K562 (cell line): ENCODE results near the gene TTC16. TPM values are rescaled to one million over a fixed set of nuclear protein-coding genes. Genes with fewer than 3 reads are reported as not detected.

Source experiments
- ATAC-seq: fragments of 200-7000 bp; cut with Tn5 transposase; 3 replicates; pipeline ENCODE4 v1.9.1; 2020; ENCODE audit warnings: moderate library complexity
- BruUV-seq: library from RNA; stranded (reverse); fragments of 400-500 nt; replicated peaks from 2 replicates; lab custom pipeline; 2021; lab: Mats Ljungman, UMichigan
- CTCF ChIA-PET: fragments of 300-600 bp; formaldehyde crosslinking; extraction: SDS; loops from one replicate; lab custom pipeline; 2021; ENCODE audit warnings: low intra/inter-chr PET ratio; lab: Yijun Ruan, JAX
- POLR2A ChIA-PET: fragments of 300-600, 350-650 bp; sonication (Branson Sonifier 250); formaldehyde crosslinking; extraction: SDS; loops from one replicate; lab custom pipeline; 2021; ENCODE audit warnings: antibody characterized with exemption, inconsistent platforms; lab: Yijun Ruan, JAX
- DNase-seq, 4 experiments: peaks; one replicate each; pipeline versions ENCODE4 v3.0.0 to v3.0.0-alpha.2; 2011 to 2018; ENCODE audit warnings: low spot score in 3 of 4, mixed read lengths in 3 of 4; ENCODE audit errors: extremely low read depth in 1 of 4
- FAIRE-seq: peaks from 2 replicates; lab custom pipeline; 2011; peaks lifted over from hg19 to GRCh38; lab: Jason Lieb, UNC
- H2AFZ ChIP-seq: 2 replicates; pipeline ENCODE4 v1.6.0; 2011; ENCODE audit warnings: low read depth, low read length, control low read depth, inconsistent platforms
- H3K27ac ChIP-seq: fragments of 200-600 bp; 3 replicates; pipeline ENCODE4 v1.8.0; 2011; ENCODE audit warnings: low read depth, mild to moderate bottlenecking, control low read depth, inconsistent platforms, low read length, moderate library complexity, mixed read lengths; ENCODE audit errors: extremely low read depth
- H3K27me3 ChIP-seq, 2 experiments: fragments of 300-600 bp in 1 of 2; 2 replicates in 1 of 2; 3 replicates in 1 of 2; pipeline versions ENCODE4 v1.6.0 to v1.8.0; 2011; ENCODE audit warnings: inconsistent platforms in 2 of 2, low read length in 2 of 2, mild to moderate bottlenecking in 1 of 2, mixed read lengths in 1 of 2, moderate library complexity in 1 of 2; ENCODE audit not compliant: control insufficient read depth in 2 of 2, insufficient read depth in 2 of 2
- H3K36me3 ChIP-seq: fragments of 300-600 bp; 3 replicates; pipeline ENCODE4 v1.8.0; 2011; ENCODE audit warnings: mild to moderate bottlenecking, low read length, inconsistent platforms; ENCODE audit not compliant: control insufficient read depth, insufficient read depth
- H3K4me1 ChIP-seq, 2 experiments: fragments of 200-600 bp in 1 of 2; replicated peaks in 1 of 2; 2 replicates in 1 of 2; 3 replicates in 1 of 2; pipeline versions ENCODE4 v1.5.1 to v1.8.0; 2011; ENCODE audit warnings: inconsistent platforms in 2 of 2, low read length in 2 of 2, mild to moderate bottlenecking in 1 of 2, mixed read lengths in 1 of 2, moderate library complexity in 1 of 2; ENCODE audit not compliant: control insufficient read depth in 2 of 2, insufficient read depth in 2 of 2
- H3K4me2 ChIP-seq: 2 replicates; pipeline ENCODE4 v1.6.1; 2011; ENCODE audit warnings: low read length, control low read depth, inconsistent platforms, mixed read lengths; ENCODE audit not compliant: insufficient read depth
- H3K4me3 ChIP-seq: fragments of 200-600 bp; sonication (generic), shearing (Covaris generic); 2 replicates; pipeline ENCODE4 v1.5.1; 2016; ENCODE audit warnings: control low read depth, inconsistent platforms
- H3K79me2 ChIP-seq: fragments of 200-600 bp; 3 replicates; pipeline ENCODE4 v1.8.0; 2011; ENCODE audit warnings: low read length, inconsistent platforms; ENCODE audit not compliant: control insufficient read depth, insufficient read depth
- H3K9ac ChIP-seq, 2 experiments: 2 replicates each; pipeline versions ENCODE4 v1.6.0 to v1.6.1; 2011; ENCODE audit warnings: low read depth in 2 of 2, low read length in 2 of 2, control low read depth in 1 of 2, inconsistent platforms in 1 of 2, mild to moderate bottlenecking in 1 of 2, mixed read lengths in 1 of 2; ENCODE audit not compliant: insufficient read depth in 1 of 2
- H3K9me1 ChIP-seq: one replicate; pipeline ENCODE4 v1.6.0; 2011; ENCODE audit warnings: inconsistent platforms, mild to moderate bottlenecking, low read length, moderate library complexity; ENCODE audit not compliant: control insufficient read depth, insufficient read depth
- H3K9me3 ChIP-seq: replicated peaks from 2 replicates; pipeline ENCODE4 v1.5.1; 2011; ENCODE audit warnings: low read depth, low read length, inconsistent platforms; ENCODE audit not compliant: control insufficient read depth, insufficient read depth
- H4K20me1 ChIP-seq: replicated peaks from 2 replicates; pipeline ENCODE4 v1.6.1; 2011; ENCODE audit warnings: low read length, inconsistent platforms, mixed read lengths; ENCODE audit not compliant: control insufficient read depth, insufficient read depth
- CBX1 ChIP-seq: sonication (generic); IDR thresholded peaks from 2 replicates; pipeline ENCODE4 v1.6.1; 2016; ENCODE audit warnings: antibody characterized with exemption, low read depth, mild to moderate bottlenecking
- CC2D1A ChIP-seq: fragments of 450-650 bp; IDR thresholded peaks from 2 replicates; pipeline ENCODE4 v1.6.1; 2017; ENCODE audit warnings: mild to moderate bottlenecking
- FOS ChIP-seq: IDR thresholded peaks from 3 replicates; pipeline ENCODE4 v1.6.1; 2011; ENCODE audit not compliant: insufficient read length; ENCODE audit errors: extremely low read depth
- FOSL1 ChIP-seq: fragments of 200-800 bp; sonication (Bioruptor generic); conservative IDR thresholded peaks from 2 replicates; pipeline ENCODE4 v1.6.1; 2016; ENCODE audit warnings: missing genetic modification characterization, missing compliant biosample characterization
- HDAC2 ChIP-seq: fragments of 450-650 bp; IDR thresholded peaks from 2 replicates; pipeline ENCODE4 v1.6.1; 2016; ENCODE audit warnings: mild to moderate bottlenecking
- HEY1 ChIP-seq: fragments of 250-450 bp; sonication (Bioruptor Pico); IDR thresholded peaks from 2 replicates; pipeline ENCODE4 v1.5.0; 2020; ENCODE audit warnings: mild to moderate bottlenecking, moderate library complexity, borderline replicate concordance
- KDM5B ChIP-seq: fragments of 200-600 bp; sonication (generic); IDR thresholded peaks from 2 replicates; pipeline ENCODE4 v1.6.1; 2012; ENCODE audit warnings: low read depth, mild to moderate bottlenecking, moderate library complexity, low read length, control low read depth, inconsistent platforms; ENCODE audit not compliant: insufficient replicate concordance
- POLR2AphosphoS2 ChIP-seq: IDR thresholded peaks from 2 replicates; pipeline ENCODE4 v1.6.1; 2012; ENCODE audit warnings: low read length, improper control_type of control experiment
- RBM22 ChIP-seq: fragments of 200-400 bp; formaldehyde crosslinking; IDR thresholded peaks from 2 replicates; pipeline ENCODE4 v1.6.1; 2018; ENCODE audit warnings: low read length, low read depth; ENCODE audit not compliant: poor library complexity, severe bottlenecking
- SMAD4 ChIP-seq: fragments of 250-450 bp; sonication (Bioruptor Pico); conservative IDR thresholded peaks from 2 replicates; pipeline ENCODE4 v1.8.0; 2021; ENCODE audit warnings: inconsistent platforms, mild to moderate bottlenecking, moderate library complexity
- TCF3 ChIP-seq: sonication (generic); formaldehyde crosslinking; IDR thresholded peaks from 2 replicates; pipeline ENCODE4 v1.4.0; 2020; ENCODE audit warnings: mild to moderate bottlenecking, missing genetic modification reagents
- TCF7 ChIP-seq: sonication (generic); IDR thresholded peaks from 2 replicates; pipeline ENCODE4 v1.6.1; 2016; ENCODE audit warnings: antibody characterized with exemption, borderline replicate concordance
- ZBTB43 ChIP-seq: sonication (generic); formaldehyde crosslinking; IDR thresholded peaks from 2 replicates; pipeline ENCODE4 v1.8.0; 2023; ENCODE audit warnings: mild to moderate bottlenecking, missing genetic modification reagents
- ZC3H4 ChIP-seq: sonication (generic); formaldehyde crosslinking; IDR thresholded peaks from 2 replicates; pipeline ENCODE4 v1.9.0; 2021; ENCODE audit warnings: missing genetic modification reagents, borderline replicate concordance
- ZNF165 ChIP-seq: fragments of 250-450 bp; sonication (Bioruptor Pico); IDR thresholded peaks from 2 replicates; pipeline ENCODE4 v1.4.0; 2020; ENCODE audit warnings: borderline replicate concordance
- ZNF224 ChIP-seq: sonication (generic); formaldehyde crosslinking; IDR thresholded peaks from 2 replicates; pipeline ENCODE4 v1.8.0; 2022; ENCODE audit warnings: mild to moderate bottlenecking, missing genetic modification reagents
- ZNF41 ChIP-seq: fragments of 250-450 bp; sonication (Bioruptor Pico); conservative IDR thresholded peaks from 2 replicates; pipeline ENCODE4 v1.4.0; 2020; ENCODE audit warnings: mild to moderate bottlenecking
- ZNF699 ChIP-seq: fragments of 250-450 bp; sonication (Bioruptor Pico); IDR thresholded peaks from 2 replicates; pipeline ENCODE4 v1.8.0; 2021; ENCODE audit warnings: mild to moderate bottlenecking, moderate library complexity; ENCODE audit not compliant: insufficient replicate concordance
- WGBS: fragments of 100-300 bp; shearing (Covaris generic); methylation state at CpG from one replicate; pipeline ENCODE4 v1.1.6; 2016; ENCODE audit warnings: low coverage, mixed read lengths; ENCODE audit not compliant: insufficient coverage; ENCODE audit errors: missing lambda C conversion rate; 5-methylcytosine and 5-hydroxymethylcytosine counted together
- in situ Hi-C: fragments of 300-500 bp; cut with MboI; formaldehyde crosslinking; loops from 4 replicates; pipeline ENCODE4 v1.15.0; 2018; ENCODE audit warnings: inconsistent platforms, mixed read lengths
- intact Hi-C: fragments of 100-400 bp; cut with micrococcal nuclease; formaldehyde crosslinking; loops from 2 replicates; pipeline ENCODE4 v1.14.2; 2022
- polyA plus RNA-seq, 8 experiments: library from polyadenylated mRNA; depleted of rRNA in 4 of 8; stranded (reverse) in 5 of 8; unstranded in 3 of 8; fragments of >200 nt; fragmentation: Nextera tagmentation in 2 of 8; fragmentation: Illumina TruSeq in 1 of 8; extraction: Ambion mirVana in 2 of 8; extraction: Trizol in 1 of 8; gene quantifications; 2 replicates each; pipeline versions ENCODE4 v1.2.1 to v1.2.3, GENCODE V29; 2011 to 2014; ENCODE audit warnings: inconsistent platforms in 1 of 8, missing spikeins in 1 of 8
- total RNA-seq, 7 experiments: library from RNA; depleted of rRNA in 6 of 7; stranded (reverse); fragments of >200 nt in 6 of 7; fragmentation: Illumina TruSeq in 2 of 7; extraction: Trizol in 2 of 7; gene quantifications; 2 replicates each; pipeline versions ENCODE4 v1.2.1 to v1.2.3, GENCODE V29; 2011 to 2021; ENCODE audit warnings: low replicate concordance in 1 of 7

The TTC16 gene
- total and polyA plus RNA-seq, 9 of the 15 experiments (the other 6 are each of a cell fraction or from before 2014, with no cell fraction given): 0.11 TPM; not detected in 8

GRCh38 chr9:127779136-127779981 is 63.5 kb downstream of the TTC16 start (continued):
- TF ChIP-seq ZBTB43 (no peak), SMAD4 (CRISPR knock-in tag) (peak; percentile 32; the same call in 1 of the 2 replicates), TCF7 (no peak)
- TF ChIP-seq, all 486 proteins: peak for 28

GRCh38 chr9:127780126-127780885 is 64.4 kb downstream of the TTC16 start:
- ChIA-PET CTCF (no interaction called here), POLR2A (interaction anchor here (0.7 to 1.8 kb wide), 4 partner anchors 9 to 139 kb away, joined by 3 to 7 read pairs (median 4); no protein-coding TSS in a partner anchor)
- no peaks in the 10 kb centered on the region for H3K79me2 ChIP-seq
- H3K36me3 ChIP-seq: no peaks in the 10 kb centered on the region
- H3K9me3 ChIP-seq: no peaks in the 10 kb centered on the region
- no peaks in the 10 kb centered on the region for H3K27me3 ChIP-seq
- no TSS peak for BruUV-seq
- peak overlapping the region in 1 of 2 experiments; percentile 60; a peak in 1 of 4 replicates for H3K9ac ChIP-seq
- no peak for ATAC-seq
- 68% methylated on average over 20 of the region's 20 CpGs for WGBS
- intact Hi-C loops: no loop called here
- FAIRE-seq: no peak
- H3K4me1 ChIP-seq: peaks cover 24 to 55% of the 10 kb centered on the region in 2 experiments
- in situ Hi-C loops: loop anchor here (5.0 kb wide), 1 partner anchor 43 kb away; the partner anchor contains the start of gene TOR2A
- no peak overlapping the region for H3K27ac ChIP-seq
- H4K20me1 ChIP-seq: no peaks in the 10 kb centered on the region
- no peak overlapping the region for H3K4me3 ChIP-seq
- no peak for DNase-seq
- H3K9me1 ChIP-seq: no peaks in the 10 kb centered on the region
- no peak overlapping the region for H3K4me2 ChIP-seq
- no peak overlapping the region for H2AFZ ChIP-seq
- no peak for TF ChIP-seq HEY1 (CRISPR knock-in tag)
- no peak for TF ChIP-seq FOSL1 (tag)
- 0 out of 2 replicates have a peak, but pooled peaks have one; percentile 26 for TF ChIP-seq CBX1
- no peak for TF ChIP-seq KDM5B
- no peak for TF ChIP-seq ZC3H4 (CRISPR knock-in tag)
- no peak for TF ChIP-seq CC2D1A
- TF ChIP-seq RBM22: no peak
- no peak for TF ChIP-seq ZNF224
- TF ChIP-seq ZNF699 (CRISPR knock-in tag): no peak
- TF ChIP-seq HDAC2: peak; percentile 48; the same call in 1 of the 2 replicates
- no peak for TF ChIP-seq FOS
- TF ChIP-seq ZNF165: no peak
- no peak for TF ChIP-seq POLR2AphosphoS2
- no peak for TF ChIP-seq TCF3 (CRISPR knock-in tag)
- TF ChIP-seq ZNF41 (CRISPR knock-in tag): no peak
